Measurements from ENCODE around the gene MGAT5. TPM values are rescaled to one million over a fixed set of nuclear protein-coding genes. Genes with fewer than 3 reads are reported as not detected.
A peak's percentile ranks its signal among the peaks of the same experiment; 100 is the strongest.

Gene MGAT5
- total and polyA plus RNA-seq, 5 experiments from 2014 or later: 3.6 to 61.1 (median 5.8) TPM

- no peak for DNase-seq
- no peak overlapping the region for H3K4me3 Mint-ChIP-seq
- H3K27ac Mint-ChIP-seq: no peak overlapping the region
- POLR2A ChIA-PET: no interaction called here
- H3K9me3 Mint-ChIP-seq: no peaks in the 10 kb centered on the region
- H3K4me1 Mint-ChIP-seq: peaks cover 0 to 8% (median 0%) of the 10 kb centered on the region in 4 donors
- ATAC-seq: no peak
- no peaks in the 10 kb centered on the region for H3K27me3 Mint-ChIP-seq
- H3K36me3 Mint-ChIP-seq: peaks cover 0 to 66% (median 14%) of the 10 kb centered on the region in 3 donors
These were observed 179.6 kb downstream of the MGAT5 start for GRCh38 chr2:134433469-134433868.

- Mint-ChIP-seq H3K27ac (peak overlapping the region in 1 of 10 donors; percentile 20), H3K9me3 (no peaks in the 10 kb centered on the region), H3K4me1 (peaks cover 0 to 8% (median 0%) of the 10 kb centered on the region in 4 donors), H3K36me3 (peaks cover 0 to 69% (median 14%) of the 10 kb centered on the region in 3 donors), H3K27me3 (no peaks in the 10 kb centered on the region), H3K4me3 (no peak overlapping the region)
- POLR2A ChIA-PET: no interaction called here
- DNase-seq: no peak
- ATAC-seq: no peak
These were observed 180.1 kb downstream of the MGAT5 start for GRCh38 chr2:134433979-134434378.

- no peak for ATAC-seq
- H3K4me3 Mint-ChIP-seq: no peak overlapping the region
- peaks cover 0 to 75% (median 20%) of the 10 kb centered on the region in 3 donors for H3K36me3 Mint-ChIP-seq
- H3K4me1 Mint-ChIP-seq: peaks cover 0 to 8% (median 0%) of the 10 kb centered on the region in 4 donors
- POLR2A ChIA-PET: no interaction called here
- H3K27ac Mint-ChIP-seq: peak overlapping the region in 2 of 10 donors; percentile 8 to 31
- no peaks in the 10 kb centered on the region for H3K27me3 Mint-ChIP-seq
- no peak for DNase-seq
- H3K9me3 Mint-ChIP-seq: no peaks in the 10 kb centered on the region
These were observed 181.6 kb downstream of the MGAT5 start for GRCh38 chr2:134435505-134435904.

- Mint-ChIP-seq H3K27ac (peak overlapping the region in 2 of 10 donors; percentile 31 to 42), H3K4me3 (no peak overlapping the region), H3K27me3 (no peaks in the 10 kb centered on the region), H3K4me1 (peaks cover 0 to 8% (median 0%) of the 10 kb centered on the region in 4 donors), H3K36me3 (peaks cover 0 to 71% (median 18%) of the 10 kb centered on the region in 3 donors), H3K9me3 (no peaks in the 10 kb centered on the region)
- POLR2A ChIA-PET: no interaction called here
- ATAC-seq (no peak), DNase-seq (no peak)
These were observed 182.1 kb downstream of the MGAT5 start for GRCh38 chr2:134435936-134436335.

GRCh38 chr2:134436706-134437105 is 182.8 kb downstream of the MGAT5 start:
- Mint-ChIP-seq H3K36me3 (peaks cover 0 to 71% (median 15%) of the 10 kb centered on the region in 3 donors), H3K9me3 (no peaks in the 10 kb centered on the region), H3K27me3 (no peaks in the 10 kb centered on the region), H3K4me1 (peaks cover 0 to 8% (median 0%) of the 10 kb centered on the region in 4 donors), H3K27ac (no peak overlapping the region), H3K4me3 (no peak overlapping the region)
- POLR2A ChIA-PET: no interaction called here
- no peak for DNase-seq
- no peak for ATAC-seq

GRCh38 chr2:134438371-134438770 is 184.5 kb downstream of the MGAT5 start:
- no peak for DNase-seq
- peaks cover 0 to 74% (median 9%) of the 10 kb centered on the region in 3 donors for H3K36me3 Mint-ChIP-seq

GRCh38 chr2:134440336-134440909 is 186.6 kb downstream of the MGAT5 start:
- POLR2A ChIA-PET: no interaction called here
- ATAC-seq: no peak
- Mint-ChIP-seq H3K27me3 (no peaks in the 10 kb centered on the region), H3K4me3 (no peak overlapping the region), H3K36me3 (peaks cover 0 to 59% (median 6%) of the 10 kb centered on the region in 3 donors), H3K27ac (no peak overlapping the region), H3K9me3 (no peaks in the 10 kb centered on the region), H3K4me1 (no peaks in the 10 kb centered on the region)
- no peak for DNase-seq

More at GRCh38 chr2:134438371-134438770, 184.5 kb downstream of the MGAT5 start:
- Mint-ChIP-seq H3K9me3 (no peaks in the 10 kb centered on the region), H3K27me3 (no peaks in the 10 kb centered on the region), H3K27ac (peak overlapping the region in 1 of 10 donors; percentile 61), H3K4me3 (no peak overlapping the region), H3K4me1 (peaks cover 0 to 8% (median 0%) of the 10 kb centered on the region in 4 donors)
- ATAC-seq: no peak
- POLR2A ChIA-PET: no interaction called here

GRCh38 chr2:134441153-134441863 is 187.4 kb downstream of the MGAT5 start:
- Mint-ChIP-seq H3K27me3 (no peaks in the 10 kb centered on the region), H3K27ac (peak overlapping the region in 2 of 10 donors; percentile 40), H3K36me3 (peaks cover 0 to 57% (median 6%) of the 10 kb centered on the region in 3 donors), H3K4me1 (no peaks in the 10 kb centered on the region), H3K4me3 (no peak overlapping the region), H3K9me3 (no peaks in the 10 kb centered on the region)
- DNase-seq (no peak), ATAC-seq (no peak)
- POLR2A ChIA-PET: no interaction called here

- DNase-seq: no peak
- peaks cover 0 to 55% (median 6%) of the 10 kb centered on the region in 3 donors for H3K36me3 Mint-ChIP-seq
- peak overlapping the region in 2 of 10 donors; percentile 11 to 60 for H3K27ac Mint-ChIP-seq
- H3K27me3 Mint-ChIP-seq: no peaks in the 10 kb centered on the region
- no peaks in the 10 kb centered on the region for H3K9me3 Mint-ChIP-seq
- peaks cover 0 to 4% (median 0%) of the 10 kb centered on the region in 4 donors for H3K4me1 Mint-ChIP-seq
- ATAC-seq: no peak
- POLR2A ChIA-PET: no interaction called here
- H3K4me3 Mint-ChIP-seq: no peak overlapping the region
These were observed 190.1 kb downstream of the MGAT5 start for GRCh38 chr2:134443814-134444480.

- peaks cover 0 to 4% (median 0%) of the 10 kb centered on the region in 4 donors for H3K4me1 Mint-ChIP-seq
- H3K4me3 Mint-ChIP-seq: no peak overlapping the region
- POLR2A ChIA-PET: no interaction called here
- H3K9me3 Mint-ChIP-seq: no peaks in the 10 kb centered on the region
- no peak for ATAC-seq
- no peak overlapping the region for H3K27ac Mint-ChIP-seq
- no peak for DNase-seq
- H3K36me3 Mint-ChIP-seq: peaks cover 0 to 50% (median 4%) of the 10 kb centered on the region in 3 donors
- H3K27me3 Mint-ChIP-seq: no peaks in the 10 kb centered on the region
These were observed 191.2 kb downstream of the MGAT5 start for GRCh38 chr2:134445116-134445515.

GRCh38 chr2:134445985-134446382 is 192.1 kb downstream of the MGAT5 start:
- DNase-seq (no peak), ATAC-seq (no peak)
- Mint-ChIP-seq H3K36me3 (peaks cover 0 to 45% (median 0%) of the 10 kb centered on the region in 3 donors), H3K9me3 (no peaks in the 10 kb centered on the region), H3K27me3 (no peaks in the 10 kb centered on the region), H3K4me1 (peaks cover 0 to 4% (median 0%) of the 10 kb centered on the region in 4 donors), H3K4me3 (no peak overlapping the region), H3K27ac (peak overlapping the region in 3 of 10 donors; percentile 27 to 37 (median 29))
- POLR2A ChIA-PET: no interaction called here

GRCh38 chr2:134446383-134447017 is 192.6 kb downstream of the MGAT5 start:
- H3K27ac Mint-ChIP-seq: peak overlapping the region in 3 of 10 donors; percentile 24 to 37 (median 29)

More at GRCh38 chr2:134446383-134447017, 192.6 kb downstream of the MGAT5 start:
- Mint-ChIP-seq H3K36me3 (peaks cover 0 to 42% (median 0%) of the 10 kb centered on the region in 3 donors), H3K9me3 (no peaks in the 10 kb centered on the region), H3K4me3 (no peak overlapping the region), H3K4me1 (peaks cover 0 to 4% (median 0%) of the 10 kb centered on the region in 4 donors), H3K27me3 (no peaks in the 10 kb centered on the region)
- DNase-seq (no peak), ATAC-seq (no peak)
- POLR2A ChIA-PET: no interaction called here

Data from naive thymus-derived CD8-positive, alpha-beta T cell (primary cell).